Measurements from ENCODE around the gene CCDC187.

CCDC187 gene

GRCh38 chr9:136222166-136222905 is 81.6 kb downstream of the CCDC187 start:
- no peak for DNase-seq

DNA sequence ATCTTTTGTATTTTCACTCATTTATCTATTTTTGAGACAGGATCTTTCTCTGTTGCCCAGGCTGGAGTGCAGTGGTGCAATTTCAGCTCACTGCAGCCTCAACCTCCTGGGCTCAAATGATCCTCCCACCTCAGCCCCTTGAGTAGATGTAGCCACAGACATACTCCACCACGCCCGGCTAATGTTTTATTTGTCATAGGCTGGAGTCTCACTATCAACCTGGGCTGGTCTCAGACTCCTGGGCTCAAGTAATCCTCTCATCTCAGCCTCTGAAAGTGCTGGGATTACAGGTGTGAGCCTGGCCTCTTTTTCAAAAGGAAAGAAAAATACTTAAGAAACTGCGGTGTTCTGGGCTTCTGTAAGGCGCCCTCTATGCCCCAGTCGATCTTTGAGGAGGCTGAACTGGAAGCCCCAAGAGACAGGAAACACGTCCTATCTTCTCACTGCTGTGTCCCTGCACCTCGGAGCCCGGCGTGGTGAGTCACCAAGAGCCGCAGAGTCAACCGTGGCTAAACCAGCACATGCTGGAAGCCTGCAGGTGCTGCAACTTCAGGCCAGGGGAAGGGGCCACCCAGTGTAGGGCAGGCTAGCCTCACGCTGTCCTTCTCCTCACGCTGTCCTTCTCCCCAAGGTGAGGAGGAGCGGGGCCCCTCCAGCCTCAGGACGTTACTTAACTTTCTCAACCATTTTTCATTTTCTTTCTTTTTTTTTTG is 83.7 kb downstream of the CCDC187 start:
- DNase-seq = no peak

- DNase-seq = no peak
Observed at GRCh38 chr9:136219276-136219675, 84.6 kb downstream of the CCDC187 start.

GRCh38 chr9:136218673-136219072 is 85.2 kb downstream of the CCDC187 start:
- no peak for DNase-seq

DNA sequence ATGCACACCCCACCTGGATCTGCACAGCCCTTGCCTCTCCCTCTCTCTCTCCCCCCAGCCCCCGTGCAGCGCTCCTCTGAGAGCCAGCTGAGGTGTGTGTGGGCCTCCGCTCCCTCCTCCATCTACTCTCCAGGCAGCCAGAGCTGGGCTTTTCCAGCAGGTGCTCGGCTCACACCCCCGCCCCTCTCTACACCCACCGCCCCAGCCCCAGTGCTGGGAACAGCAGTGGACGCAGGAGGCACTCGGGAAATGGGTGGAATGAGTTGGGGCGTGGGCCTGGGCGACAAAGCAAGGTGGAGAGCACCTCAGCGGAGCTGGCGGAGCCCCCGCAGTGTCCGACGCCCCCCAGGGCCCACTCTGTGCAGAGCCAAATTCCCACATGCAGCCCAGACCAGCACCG is 85.6 kb downstream of the CCDC187 start:
- no peak for DNase-seq

- no peak for DNase-seq
Observed at GRCh38 chr9:136216541-136217244, 87.2 kb downstream of the CCDC187 start.

DNA sequence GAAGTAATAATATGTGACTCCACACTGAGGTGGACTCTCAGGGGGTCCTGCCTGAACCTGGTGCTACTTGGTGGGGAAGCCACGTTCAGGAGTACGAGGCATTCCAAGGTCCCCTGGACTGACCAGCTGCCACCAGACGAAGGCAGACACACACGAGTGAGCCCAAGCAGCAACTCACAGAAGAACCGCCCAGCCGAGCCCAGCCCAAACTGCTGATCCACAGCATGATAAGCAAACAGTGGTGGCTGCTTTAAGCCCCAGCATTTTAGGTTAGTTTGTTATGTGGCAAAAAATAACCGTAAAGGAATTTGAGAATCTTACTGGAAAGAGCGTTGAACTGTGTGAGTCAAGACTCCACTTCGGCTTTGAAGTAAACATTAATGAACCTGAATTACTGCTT is 90.2 kb downstream of the CCDC187 start:
- no peak for DNase-seq

- no peak for DNase-seq
Observed at GRCh38 chr9:136212345-136212950, 91.4 kb downstream of the CCDC187 start.

- DNase-seq = no peak
Observed at GRCh38 chr9:136211441-136212344, 92.2 kb downstream of the CCDC187 start.

GRCh38 chr9:136211006-136211405 is 92.9 kb downstream of the CCDC187 start:
- DNase-seq = no peak

GRCh38 chr9:136210276-136210675 is 93.6 kb downstream of the CCDC187 start:
- no peak for DNase-seq

- no peak for DNase-seq
Observed at GRCh38 chr9:136209786-136210185, 94.1 kb downstream of the CCDC187 start.

DNA sequence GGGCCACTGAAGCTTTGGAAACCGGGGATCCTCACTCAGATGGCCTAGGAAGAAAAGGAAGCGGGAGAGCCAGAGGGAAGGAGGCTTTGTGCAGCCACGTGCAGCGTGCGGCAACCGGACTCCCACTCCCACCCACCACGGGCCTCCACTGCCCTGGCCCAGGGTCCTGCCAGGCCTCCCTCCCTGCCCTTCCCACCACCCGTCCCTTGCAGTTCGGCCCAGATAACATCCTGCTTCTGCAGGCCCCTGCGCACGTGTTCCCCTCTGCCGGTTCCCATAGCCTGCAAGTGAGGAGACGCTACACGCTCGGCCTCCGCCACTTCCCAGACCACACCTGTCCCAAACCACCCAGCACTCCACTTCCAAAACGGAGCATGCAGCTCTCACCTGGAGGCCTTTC is 94.7 kb downstream of the CCDC187 start:
- DNase-seq = no peak

- no peak for DNase-seq
Observed at GRCh38 chr9:136208675-136209074, 95.2 kb downstream of the CCDC187 start.

DNA sequence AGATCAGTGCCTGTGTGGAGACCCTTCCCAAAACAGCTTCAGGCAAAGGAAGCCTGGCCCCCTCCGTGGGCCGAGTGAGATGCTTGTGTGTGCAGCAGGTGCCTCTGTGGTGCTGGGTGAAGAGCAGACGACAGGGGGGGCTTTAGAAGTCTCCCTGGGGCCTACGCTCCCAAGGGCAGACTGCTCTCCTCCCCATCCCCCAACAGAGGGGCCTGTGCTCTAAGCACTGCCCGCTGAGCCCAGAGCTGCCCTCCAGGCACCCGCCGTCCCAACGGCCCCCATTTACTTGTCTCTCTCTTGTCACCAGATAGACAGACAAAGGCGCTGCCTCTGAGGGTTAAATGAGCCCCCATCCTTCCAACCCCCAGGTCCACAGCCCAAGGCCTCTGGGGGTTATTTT is 96.3 kb downstream of the CCDC187 start:
- no peak for DNase-seq

GRCh38 chr9:136206602-136207275 is 97.2 kb downstream of the CCDC187 start:
- DNase-seq = no peak

DNA sequence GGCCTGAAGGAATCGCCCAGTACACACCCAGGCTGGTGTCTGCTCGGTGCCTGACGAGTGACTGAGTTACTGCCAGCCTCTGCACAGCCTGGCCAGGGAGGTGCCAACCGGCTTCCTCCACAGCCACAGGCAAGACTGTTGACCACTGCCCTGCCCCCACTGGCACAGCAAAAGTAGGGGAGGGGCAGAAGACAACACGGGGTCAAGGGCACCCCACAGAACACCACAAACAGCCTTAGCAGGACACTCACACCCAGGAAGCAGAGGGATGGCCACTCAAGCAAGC is 98.2 kb downstream of the CCDC187 start:
- no peak for DNase-seq

DNA sequence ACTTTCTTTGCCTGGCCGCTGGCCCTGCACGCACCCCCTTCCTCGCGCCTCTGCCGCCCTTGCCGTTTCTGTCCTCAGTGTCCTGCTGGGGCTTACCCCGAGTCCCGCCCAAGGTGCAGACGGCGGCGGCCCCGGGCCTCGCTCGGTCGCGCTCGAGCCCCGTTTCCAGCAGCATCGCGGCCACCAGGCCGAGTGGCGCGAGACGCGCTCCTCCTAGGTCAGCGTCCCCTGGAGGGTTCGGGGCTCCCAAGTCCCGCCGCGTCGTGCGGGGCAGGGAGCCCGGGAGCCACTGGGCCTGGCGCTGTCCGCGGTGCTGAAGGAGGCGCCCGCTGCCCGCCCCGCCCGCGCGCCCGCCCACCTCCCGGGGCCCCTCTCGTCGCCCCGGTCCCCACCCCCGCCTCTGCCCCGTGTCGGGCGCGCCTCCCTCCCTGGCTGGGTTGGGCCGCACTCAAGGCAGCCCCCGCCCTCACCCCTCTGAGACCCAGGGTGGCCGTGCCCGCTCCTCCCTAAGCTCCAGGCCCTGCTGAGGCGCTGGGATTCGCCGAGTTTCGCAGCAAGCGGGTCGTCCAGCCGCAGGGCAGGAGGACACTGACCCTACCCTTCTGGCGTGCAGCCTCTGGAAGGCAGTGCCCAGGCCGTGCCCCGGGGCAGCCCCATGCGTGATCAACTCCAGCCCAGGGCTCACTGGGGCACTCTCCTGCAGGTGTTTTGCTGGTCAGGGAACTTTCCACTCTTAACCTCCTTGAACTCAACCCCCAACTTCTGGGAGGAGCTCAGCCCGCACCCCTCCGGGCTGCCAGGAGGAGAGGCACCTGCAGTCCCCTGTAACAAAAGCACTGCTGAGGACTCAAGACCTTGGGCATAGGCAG is 98.8 kb downstream of the CCDC187 start, which contains the start of gene LHX3:
TSS of gene LHX3 (minus strand) at position 291 of the 869 bp plus-strand sequence. CDS start at position 175, 116 bp downstream.
- DNase-seq = no peak

- no peak for DNase-seq
Observed at GRCh38 chr9:136204145-136204805, 99.6 kb downstream of the CCDC187 start.

GRCh38 chr9:136203408-136204144 is 100.3 kb downstream of the CCDC187 start:
- no peak for DNase-seq
